Raji (cell line): ENCODE results near the gene AMN.

ENCODE experiments used
- POLR2A ChIP-seq: IDR thresholded peaks from 2 replicates; pipeline ENCODE4 v1.6.1; 2011; ENCODE audit warnings: low read depth, low read length, control low read depth; ENCODE audit not compliant: insufficient read depth

Gene AMN

DNA sequence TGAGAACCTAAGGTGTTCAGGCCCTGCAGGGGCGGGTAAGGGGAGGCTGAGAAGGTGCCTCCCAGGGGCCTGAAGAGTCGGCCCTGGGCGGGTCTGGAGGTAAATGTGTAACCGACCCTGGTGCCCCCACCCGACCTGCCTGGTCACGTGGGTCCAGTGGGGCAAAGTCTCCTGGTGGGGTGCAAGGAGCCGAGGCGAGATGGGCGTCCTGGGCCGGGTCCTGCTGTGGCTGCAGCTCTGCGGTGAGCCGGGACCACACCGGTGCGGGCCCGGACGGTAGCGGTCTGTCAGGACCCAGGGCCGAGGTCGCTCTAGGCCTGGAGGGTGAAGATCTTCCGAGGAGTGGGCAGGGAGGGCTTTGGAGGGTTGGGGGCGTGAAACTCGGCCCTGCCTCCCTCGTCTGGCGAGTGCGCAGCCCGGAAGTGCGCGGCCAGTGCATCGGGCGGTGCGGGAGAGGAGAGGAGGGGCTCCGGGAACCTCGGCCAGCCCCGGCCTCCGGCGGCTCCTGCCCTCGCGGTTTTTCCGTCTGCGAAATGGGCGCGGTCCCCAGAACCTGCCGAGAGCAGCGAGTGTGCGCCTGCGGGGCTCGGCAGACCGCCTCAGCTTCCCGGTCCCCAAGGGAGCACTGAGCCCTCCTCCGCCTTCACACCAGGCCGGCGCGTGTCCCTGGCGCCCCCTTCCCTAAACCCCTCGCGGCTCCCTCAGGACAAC lies at the start of gene AMN:
TSS of gene AMN (plus strand) at position 174 of the 711 bp plus-strand sequence. CDS start at position 200, 26 bp downstream.
- no peak for TF ChIP-seq POLR2A

DNA sequence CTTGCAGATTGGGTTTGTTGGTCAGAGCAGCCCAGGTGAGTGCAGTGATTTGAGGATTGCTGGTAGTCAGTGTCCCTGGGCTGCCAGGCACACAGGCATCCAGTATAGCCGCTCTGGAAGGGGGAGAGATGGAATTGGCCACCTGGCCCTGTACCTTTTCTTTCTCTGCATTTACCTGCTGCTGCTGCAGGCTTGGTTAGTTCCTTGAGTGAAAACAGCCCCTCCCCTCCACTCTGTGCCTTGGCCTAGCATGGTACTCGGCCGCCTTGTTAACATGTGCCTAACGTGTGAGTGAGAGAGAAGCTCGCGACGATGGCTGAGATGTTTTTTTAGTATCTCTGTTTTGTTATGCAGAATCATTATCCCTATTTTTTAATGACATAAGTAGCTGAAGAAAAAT lies 49.3 kb upstream of the AMN start:
- no peak for TF ChIP-seq POLR2A

DNA sequence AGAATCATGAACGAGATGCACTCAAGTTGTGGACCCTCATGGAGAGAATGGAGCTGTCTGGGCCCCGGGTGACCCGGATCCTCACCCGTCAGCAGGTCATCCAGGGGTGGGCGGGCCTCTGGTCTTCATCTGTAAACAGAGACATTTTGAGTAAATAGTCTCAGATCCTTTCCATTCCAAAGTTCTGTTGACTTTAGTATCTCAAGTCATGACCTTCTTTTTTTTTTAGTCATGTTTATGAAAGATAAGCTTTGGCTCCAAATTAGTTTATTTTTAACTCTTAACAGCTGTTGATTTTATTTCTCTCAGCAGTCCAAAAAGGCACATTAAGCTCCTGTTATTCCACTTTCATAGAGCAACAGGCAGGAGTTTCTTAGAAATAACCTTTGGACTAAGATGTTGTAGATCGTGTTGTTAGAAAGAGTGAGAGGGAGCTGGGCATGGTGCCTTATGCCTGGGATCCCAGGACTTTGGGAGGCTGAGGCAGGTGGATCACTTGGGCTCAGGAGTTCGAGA lies 48.9 kb upstream of the AMN start:
- TF ChIP-seq POLR2A, result no peak

DNA sequence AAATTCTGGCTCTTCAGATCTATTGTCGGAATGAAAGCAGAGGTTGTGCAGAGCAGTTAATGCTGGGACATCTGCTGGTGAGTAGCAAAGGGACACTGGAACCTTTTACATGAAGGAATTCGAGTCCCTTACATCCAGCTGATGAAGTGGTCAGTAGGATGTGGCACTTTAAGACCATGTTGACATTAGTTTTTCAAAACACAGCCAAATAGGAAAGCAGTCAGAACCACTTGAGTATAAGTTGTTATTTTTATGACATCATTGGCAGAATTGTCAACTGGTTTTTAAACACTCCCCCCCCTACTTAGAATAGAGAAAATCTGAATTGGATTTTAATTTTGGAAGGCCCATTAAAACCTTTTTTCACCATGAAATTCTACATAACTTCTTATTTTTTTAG lies 46.8 kb upstream of the AMN start:
- TF ChIP-seq POLR2A, result no peak

DNA sequence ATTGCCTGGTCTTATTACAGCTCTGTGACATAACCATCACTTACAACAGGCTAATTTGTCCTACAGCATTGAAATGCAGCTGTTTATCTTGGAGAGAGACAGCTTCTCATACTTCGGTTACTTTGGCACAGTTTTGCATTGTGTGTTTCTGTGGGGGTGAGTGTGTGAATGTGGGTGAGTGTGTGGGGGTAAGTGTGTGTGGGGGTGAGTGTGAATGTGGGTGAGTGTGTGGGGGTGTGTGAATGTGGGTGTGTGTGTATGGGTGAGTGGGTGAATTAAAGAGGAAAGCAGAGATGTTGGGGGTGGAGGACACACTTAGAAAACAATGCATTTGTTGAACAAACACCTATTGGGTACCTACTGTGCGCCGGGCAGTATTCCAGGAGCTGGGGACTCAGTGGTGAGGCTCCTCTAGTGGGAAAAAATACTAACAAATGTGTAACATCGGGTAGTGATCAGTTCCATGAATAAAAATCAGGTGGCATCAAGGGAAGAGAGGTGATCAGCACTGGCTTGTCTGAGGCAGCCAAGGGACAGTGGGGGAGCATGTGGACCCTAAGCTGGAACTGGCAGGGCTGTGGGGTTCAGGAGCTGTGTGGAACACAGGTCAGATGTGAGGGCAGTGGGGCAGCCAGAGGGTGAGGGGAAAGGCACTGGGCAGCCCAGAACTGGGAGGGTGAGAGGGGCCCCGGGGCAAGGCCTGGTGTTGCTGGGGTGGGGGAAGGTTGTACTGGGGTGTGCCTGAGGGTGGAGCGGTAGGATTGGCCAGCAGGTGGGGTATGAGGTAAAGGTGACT lies 44.1 kb upstream of the AMN start:
- TF ChIP-seq POLR2A, result no peak

DNA sequence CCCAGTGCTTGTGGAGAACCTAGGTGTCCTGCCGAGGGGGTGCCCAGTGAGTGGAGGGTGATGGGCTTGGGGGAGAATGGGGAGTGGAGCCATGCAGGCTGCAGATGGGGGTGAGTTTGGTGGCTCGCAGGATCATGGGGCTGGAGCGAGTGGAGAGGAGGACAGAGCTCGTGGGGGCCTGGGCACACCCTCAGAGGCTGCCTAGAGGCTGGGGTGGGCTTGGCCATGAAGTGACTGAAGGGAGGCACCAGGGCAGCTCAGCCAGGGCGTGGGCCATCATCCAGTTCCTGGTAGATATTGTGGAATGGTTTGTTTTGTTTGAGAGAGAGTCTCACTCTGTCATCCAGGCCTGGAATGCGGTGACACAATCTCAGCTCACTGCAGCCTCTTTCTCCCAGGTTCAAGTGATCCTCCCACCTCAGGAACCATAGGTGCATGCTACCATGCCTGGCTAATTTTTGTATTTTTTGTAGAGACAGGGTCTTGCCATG lies 43.4 kb upstream of the AMN start:
- no peak for TF ChIP-seq POLR2A

DNA sequence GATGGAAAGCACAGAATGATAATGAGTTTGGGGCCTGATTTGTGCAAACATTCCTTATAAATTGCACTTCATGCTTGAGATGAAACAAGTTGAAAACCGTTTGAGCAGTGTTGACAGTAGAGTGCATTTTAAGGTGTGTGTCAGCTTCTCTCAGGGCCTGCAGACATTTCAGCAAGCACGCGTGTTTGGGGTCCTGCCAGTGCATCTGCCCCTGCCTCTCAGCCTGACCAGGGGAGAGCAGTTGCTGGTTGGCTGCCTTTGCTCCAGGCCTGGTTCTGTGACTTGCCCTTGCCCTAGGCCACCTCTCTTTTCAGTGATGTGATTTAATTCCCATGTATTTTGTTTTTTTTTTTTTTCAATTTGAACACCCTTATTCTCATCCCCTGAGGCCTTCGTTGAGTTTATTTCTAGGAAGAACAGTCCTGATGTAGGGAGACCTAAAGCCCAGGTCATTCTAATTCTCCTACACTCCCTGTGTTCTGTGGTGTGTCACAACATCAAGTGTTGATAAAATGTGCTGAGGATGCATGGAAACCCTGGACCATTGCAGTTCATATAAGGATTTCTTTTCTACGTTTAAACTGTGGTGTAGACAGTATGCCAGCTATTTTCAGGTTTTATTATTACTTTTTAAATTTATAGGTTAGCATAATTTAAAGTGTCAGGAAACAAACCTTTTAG lies 40.1 kb upstream of the AMN start:
- no peak for TF ChIP-seq POLR2A

DNA sequence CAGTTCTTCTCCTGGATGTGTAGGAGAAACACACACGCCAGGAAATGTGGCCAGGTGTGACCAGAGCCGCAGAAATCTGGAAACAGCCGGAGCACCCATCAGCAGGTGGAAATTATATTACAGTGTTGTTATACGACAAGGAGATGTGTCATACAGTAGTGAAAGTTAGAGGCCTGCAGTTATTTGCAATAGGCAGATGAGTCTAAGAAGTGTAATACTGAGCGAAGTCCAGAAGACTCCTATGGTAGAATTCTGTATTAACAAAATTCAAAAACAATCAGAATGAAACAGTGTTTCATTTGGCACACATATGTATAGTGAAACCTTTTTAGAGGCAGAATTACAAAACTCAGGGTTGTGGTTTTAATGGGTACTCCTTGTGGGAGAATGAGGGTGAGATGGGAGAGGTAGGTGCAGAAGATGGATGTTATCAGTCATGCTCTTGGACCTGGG lies 39.3 kb upstream of the AMN start:
- TF ChIP-seq POLR2A, result no peak

DNA sequence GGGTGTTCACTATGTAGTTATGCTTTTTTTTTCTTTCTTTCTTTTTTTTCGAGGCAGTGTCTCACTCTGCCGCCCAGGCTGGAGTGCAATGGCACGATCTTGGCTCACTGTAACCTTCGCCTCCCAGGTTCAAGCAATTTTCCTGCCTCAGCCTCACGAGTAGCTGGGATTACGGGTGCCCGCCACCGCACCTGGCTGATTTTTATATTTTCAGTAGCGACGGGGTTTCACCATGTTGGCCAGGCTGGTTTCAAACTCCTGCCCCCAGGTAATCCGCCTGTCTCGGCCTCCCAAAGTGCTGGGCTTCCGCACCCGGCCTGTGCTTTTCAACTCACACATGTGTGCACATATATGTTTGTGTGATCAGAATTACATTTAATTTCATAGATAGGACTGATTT lies 38.9 kb upstream of the AMN start:
- TF ChIP-seq POLR2A, result no peak

DNA sequence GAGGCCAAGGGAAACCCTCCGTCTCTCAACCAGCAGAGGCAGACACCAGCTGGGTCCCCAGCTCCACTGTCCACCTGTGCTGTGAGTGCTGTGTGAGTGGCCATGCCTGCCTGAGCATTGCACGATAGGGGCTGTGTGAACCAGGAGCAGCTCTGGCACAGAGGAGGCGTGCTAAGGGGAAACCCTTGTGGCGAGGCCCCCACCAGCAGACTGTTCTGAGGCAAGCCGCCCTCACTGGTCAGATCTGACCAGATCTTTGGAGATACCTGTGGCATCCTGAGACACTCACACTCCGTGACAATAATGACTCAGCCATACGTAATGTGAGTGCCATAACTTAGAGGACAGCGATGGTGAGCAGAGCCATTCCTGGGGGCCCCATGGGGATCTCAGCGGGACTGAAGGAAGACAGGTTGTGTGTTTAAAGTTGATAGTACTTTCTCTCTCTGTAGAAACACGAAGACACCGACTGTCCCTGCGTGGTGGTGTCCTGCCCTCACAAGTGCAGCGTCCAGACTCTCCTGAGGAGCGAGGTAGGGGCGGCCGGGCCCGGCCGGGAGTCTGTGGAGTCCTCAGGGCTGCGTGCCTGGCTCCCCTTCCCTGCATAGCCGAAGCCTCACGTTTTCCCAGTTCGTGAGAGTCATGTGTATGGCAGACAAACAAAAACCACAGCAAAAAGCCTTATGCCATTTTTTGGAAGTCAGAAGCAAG lies 36.6 kb upstream of the AMN start:
- no peak for TF ChIP-seq POLR2A

DNA sequence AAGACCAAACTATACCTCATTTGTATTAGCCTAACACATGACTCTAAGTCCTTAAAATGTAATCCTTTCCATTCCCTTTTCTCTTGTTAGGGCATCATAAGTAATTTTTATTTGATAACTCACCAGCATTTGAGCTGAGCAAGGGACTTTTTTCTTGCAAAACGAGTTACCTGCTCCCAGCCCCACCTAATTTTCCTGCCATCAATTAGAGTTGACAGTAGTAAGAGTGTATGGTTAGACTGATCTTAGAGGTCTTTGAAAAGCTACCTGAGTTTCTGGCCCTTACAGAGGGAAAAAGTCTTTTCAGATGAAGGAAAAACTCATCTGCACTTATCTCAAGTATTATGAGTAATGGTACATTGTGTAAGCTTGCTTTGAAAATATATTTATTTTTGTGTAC lies 33.7 kb upstream of the AMN start:
- TF ChIP-seq POLR2A, result no peak

DNA sequence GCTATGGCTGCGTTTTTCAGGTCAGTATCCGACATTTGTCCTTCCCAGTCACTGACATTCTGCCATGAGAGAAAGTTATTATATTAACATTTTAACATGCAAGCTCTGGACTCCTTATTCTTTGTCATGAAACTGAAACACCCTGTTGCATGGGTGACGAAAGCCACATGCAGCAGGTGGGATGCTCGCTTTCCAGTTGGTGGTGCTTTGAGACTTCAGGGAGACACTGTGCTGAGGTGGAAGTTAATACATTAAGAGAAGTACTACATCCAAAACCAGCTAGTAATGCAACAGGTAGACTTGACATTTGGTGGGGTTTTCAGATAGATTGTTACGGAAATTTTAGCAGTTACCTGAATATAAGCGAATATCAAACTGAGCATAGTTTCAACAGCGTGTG lies 32.8 kb upstream of the AMN start:
- TF ChIP-seq POLR2A, result no peak

DNA sequence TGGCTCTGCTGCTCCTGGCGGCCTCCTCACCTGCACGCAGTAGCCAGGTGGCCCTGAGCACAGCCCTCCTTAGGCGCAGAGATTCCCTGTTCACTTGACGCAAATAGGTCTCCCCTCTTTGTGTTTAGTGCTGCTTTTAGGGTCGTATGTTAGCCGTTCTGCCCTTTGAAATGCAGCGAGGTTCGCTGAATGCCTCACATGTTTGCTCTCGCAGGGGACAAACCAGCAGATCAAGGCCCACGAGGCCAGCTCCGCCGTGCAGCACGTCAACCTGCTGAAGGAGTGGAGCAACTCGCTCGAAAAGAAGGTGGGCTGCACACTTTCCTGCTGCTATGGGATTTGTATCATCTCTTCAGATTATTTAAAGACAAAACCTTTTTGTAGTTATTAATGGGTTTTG lies 31.4 kb upstream of the AMN start:
- TF ChIP-seq POLR2A, result no peak

DNA sequence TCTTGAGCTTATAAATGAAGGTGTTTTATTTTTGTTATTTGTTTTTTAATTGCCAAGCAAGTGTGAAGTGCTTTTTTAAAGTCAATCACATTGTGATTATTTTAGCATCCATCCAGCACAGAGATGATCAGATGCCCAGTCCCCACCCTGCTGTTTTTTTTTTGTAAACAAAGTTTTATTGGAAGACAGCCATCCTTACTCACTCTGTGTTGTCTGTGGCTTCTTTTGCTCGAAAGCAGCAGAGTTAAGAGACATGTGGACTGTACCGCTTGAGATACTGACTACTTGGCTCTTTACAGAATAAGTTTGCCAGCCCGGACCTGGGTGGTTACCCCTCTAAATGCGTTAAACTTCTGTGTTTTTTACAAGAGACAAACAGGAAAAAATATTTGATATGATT lies 30.9 kb upstream of the AMN start:
- TF ChIP-seq POLR2A, result no peak

DNA sequence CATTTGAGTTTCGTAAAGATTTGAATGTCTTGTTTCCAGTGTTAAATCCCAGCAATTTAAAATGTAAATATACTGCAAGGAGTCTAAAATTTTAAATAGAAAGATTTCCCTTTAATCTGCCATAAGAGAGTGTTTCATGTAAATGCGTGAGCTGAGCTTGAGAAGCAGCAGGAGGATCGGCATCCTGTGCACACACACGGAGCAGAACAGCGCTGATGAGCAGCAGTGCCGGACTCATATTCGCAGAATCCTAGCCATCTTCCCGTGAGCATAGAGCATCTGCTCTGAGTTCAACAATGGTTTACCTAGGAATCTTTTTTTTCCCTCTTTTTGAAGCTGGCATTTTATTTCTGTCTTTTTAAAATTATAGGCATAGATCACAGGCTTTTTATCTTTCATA lies 29.8 kb upstream of the AMN start:
- no peak for TF ChIP-seq POLR2A

DNA sequence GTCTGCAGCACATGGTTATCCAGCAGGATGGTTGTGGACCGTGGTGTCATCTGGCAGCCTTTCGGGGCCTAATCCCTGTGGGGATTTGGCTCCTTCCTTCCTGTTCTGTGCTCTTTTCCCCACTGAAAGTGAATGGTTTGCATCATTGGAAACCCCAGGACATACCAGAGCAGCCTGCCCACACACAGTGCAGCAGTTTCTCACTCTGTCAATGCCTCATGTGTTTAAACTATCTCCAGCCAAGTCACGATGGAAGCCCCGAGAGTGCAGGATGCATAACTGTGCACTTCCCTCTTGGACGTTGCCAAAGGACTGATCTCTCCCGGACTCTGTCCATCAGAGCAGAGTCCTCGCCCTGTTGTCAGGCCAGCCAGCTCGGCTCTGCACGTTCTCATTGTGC lies 29.0 kb upstream of the AMN start:
- TF ChIP-seq POLR2A, result no peak
